ENCODE measurements around the gene EPHB4.

DNA sequence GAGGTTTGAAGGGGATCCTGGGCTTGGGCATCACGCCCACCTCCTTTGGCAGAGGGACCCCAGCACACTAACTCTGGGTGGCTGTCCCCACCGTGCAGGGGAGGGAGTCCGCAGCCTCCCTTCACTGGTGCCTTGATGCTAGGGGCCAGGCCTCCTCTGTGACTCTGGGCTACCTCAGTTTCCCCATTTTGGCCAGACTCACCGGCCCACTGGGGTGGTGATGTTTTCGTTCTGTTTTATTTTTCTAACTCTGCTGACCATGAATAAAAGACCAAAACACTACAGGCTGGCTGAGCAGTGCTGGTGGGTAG lies 39.4 kb upstream of the EPHB4 start:
- TF ChIP-seq, protein P1, sequence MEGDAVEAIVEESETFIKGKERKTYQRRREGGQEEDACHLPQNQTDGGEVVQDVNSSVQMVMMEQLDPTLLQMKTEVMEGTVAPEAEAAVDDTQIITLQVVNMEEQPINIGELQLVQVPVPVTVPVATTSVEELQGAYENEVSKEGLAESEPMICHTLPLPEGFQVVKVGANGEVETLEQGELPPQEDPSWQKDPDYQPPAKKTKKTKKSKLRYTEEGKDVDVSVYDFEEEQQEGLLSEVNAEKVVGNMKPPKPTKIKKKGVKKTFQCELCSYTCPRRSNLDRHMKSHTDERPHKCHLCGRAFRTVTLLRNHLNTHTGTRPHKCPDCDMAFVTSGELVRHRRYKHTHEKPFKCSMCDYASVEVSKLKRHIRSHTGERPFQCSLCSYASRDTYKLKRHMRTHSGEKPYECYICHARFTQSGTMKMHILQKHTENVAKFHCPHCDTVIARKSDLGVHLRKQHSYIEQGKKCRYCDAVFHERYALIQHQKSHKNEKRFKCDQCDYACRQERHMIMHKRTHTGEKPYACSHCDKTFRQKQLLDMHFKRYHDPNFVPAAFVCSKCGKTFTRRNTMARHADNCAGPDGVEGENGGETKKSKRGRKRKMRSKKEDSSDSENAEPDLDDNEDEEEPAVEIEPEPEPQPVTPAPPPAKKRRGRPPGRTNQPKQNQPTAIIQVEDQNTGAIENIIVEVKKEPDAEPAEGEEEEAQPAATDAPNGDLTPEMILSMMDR (IDR thresholded peaks at IDR 0.05) = no peak
- TF ChIP-seq, protein P2, sequence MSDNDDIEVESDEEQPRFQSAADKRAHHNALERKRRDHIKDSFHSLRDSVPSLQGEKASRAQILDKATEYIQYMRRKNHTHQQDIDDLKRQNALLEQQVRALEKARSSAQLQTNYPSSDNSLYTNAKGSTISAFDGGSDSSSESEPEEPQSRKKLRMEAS (CRISPR knock-in tag; IDR thresholded peaks at IDR 0.05) = no peak
- no peak for TF ChIP-seq FOXJ3 (CRISPR knock-in tag; IDR thresholded peaks at IDR 0.05; ENCODE audit: borderline replicate concordance)
- TF ChIP-seq ZNF138 (CRISPR knock-in tag; conservative IDR thresholded peaks at IDR 0.05) = no peak
- TF ChIP-seq, protein P3, sequence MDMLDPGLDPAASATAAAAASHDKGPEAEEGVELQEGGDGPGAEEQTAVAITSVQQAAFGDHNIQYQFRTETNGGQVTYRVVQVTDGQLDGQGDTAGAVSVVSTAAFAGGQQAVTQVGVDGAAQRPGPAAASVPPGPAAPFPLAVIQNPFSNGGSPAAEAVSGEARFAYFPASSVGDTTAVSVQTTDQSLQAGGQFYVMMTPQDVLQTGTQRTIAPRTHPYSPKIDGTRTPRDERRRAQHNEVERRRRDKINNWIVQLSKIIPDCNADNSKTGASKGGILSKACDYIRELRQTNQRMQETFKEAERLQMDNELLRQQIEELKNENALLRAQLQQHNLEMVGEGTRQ (CRISPR knock-in tag; IDR thresholded peaks at IDR 0.05) = no peak
- no peak for TF ChIP-seq NR2C2 (CRISPR knock-in tag; IDR thresholded peaks at IDR 0.05)
- no peak for TF ChIP-seq RORB (CRISPR knock-in tag; IDR thresholded peaks at IDR 0.05)
